Measurements from ENCODE around the gene ENAM. TPM values are rescaled to one million over a fixed set of nuclear protein-coding genes. Genes with fewer than 3 reads are reported as not detected.

Gene ENAM
- total RNA-seq, 1 experiment from 2014 or later = not detected

DNA sequence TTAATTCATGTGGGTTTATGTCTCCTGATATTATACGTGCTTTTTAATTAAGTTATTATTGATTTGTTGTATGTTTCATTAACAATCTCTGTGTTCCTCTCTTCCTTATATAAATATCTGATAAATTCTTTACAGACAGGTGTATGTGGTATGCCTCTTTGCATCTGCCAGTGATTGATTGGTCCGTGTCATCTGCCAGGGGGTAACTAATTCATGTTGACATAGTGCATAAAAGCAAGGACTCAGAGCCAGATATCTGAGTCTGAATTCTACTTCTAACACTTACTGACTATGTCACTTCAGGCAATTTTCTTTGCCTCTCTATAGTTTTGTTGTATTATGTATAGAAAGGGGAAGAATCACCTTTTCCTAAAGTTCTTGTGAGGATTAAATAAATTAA, 41.7 kb upstream of the ENAM start:
- POLR2A ChIA-PET = no interaction called here
- Mint-ChIP-seq H3K36me3 (ENCODE audit: insufficient read depth, unreplicated experiment) (no peaks in the 10 kb centered on the region), H3K4me1 (ENCODE audit: insufficient read depth, unreplicated experiment) (peaks cover 10% of the 10 kb centered on the region), H3K4me3 (ENCODE audit: unreplicated experiment) (no peak overlapping the region), H3K27ac (ENCODE audit: low read depth, unreplicated experiment) (peak overlapping the region; percentile 20), H3K9me3 (ENCODE audit: unreplicated experiment) (no peaks in the 10 kb centered on the region), H3K27me3 (ENCODE audit: insufficient read depth, unreplicated experiment) (no peaks in the 10 kb centered on the region)
- intact Hi-C loops (cut with micrococcal nuclease) = no loop called here
- no TSS peak for BruUV-seq (replicated peaks)
- CTCF ChIA-PET = no interaction called here
- TF ChIP-seq CTCF (IDR thresholded peaks at IDR 0.05; ENCODE audit: unreplicated experiment) = no peak
- DNase-seq (ENCODE audit: unreplicated experiment) = no peak

DNA sequence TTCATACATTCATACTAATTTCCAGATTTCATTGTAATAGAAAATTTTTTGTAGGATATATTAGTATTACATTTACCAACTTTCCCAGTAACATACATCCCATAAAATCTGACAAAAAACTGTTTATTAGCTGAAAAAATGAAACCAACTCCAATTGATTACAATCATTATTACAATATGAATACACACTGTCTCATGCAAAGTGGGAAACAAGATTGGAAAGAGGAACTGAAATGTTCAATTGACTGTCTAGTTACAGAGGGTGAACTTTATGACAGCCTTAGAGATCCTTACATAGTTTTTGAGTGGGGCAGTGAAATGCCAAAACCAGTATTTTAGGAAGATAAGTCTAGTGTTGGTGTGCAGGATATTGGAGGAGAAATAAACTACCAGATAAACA, 38.8 kb upstream of the ENAM start:
- ChIA-PET CTCF (interaction anchor here (0.5 to 0.8 kb wide), 3 partner anchors 14 to 85 kb away, joined by 3 to 5 read pairs (median 3); no protein-coding TSS in a partner anchor), POLR2A (interaction anchor here (0.5 to 1.5 kb wide), 2 partner anchors 12 to 48 kb away, joined by 3 to 4 read pairs; no protein-coding TSS in a partner anchor)
- Mint-ChIP-seq H3K27me3 (ENCODE audit: insufficient read depth, unreplicated experiment) (no peaks in the 10 kb centered on the region), H3K27ac (ENCODE audit: low read depth, unreplicated experiment) (no peak overlapping the region), H3K9me3 (ENCODE audit: unreplicated experiment) (no peaks in the 10 kb centered on the region), H3K4me1 (ENCODE audit: insufficient read depth, unreplicated experiment) (no peaks in the 10 kb centered on the region), H3K4me3 (ENCODE audit: unreplicated experiment) (no peak overlapping the region), H3K36me3 (ENCODE audit: insufficient read depth, unreplicated experiment) (no peaks in the 10 kb centered on the region)
- no TSS peak for BruUV-seq (replicated peaks)
- TF ChIP-seq CTCF (IDR thresholded peaks at IDR 0.05; ENCODE audit: unreplicated experiment) = no peak
- intact Hi-C loops (cut with micrococcal nuclease) = no loop called here
- no peak for DNase-seq (ENCODE audit: unreplicated experiment)

DNA sequence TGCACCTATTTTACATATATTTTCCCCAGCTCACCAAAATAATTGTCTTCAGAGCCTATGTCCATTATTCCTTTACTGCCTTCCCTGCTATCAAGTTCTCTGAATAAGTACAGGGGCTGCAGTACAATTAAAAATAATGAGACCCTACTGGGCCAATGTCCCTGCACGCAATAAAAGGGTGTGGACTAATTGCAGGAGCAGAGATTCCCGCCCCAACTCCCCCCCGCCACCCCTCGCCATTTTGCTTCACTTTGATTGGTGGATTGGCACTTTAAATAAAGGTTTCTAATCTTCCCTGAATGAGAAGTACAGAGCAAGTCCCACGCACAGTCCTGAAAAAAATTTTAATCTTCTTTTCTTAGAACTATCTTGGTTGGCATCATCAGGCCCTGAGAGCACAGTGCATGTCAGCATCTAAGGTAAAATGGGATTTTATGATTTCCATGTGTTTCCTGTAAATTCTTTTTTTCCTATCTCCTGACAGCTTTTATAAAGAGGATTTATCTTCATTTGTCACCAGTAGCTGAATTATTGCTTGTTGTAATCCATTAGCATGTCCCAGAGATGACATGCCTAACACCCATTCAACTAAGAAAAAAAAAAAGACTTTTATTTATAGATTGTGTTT, 36.5 kb upstream of the ENAM start, which contains the start of gene AMBN:
TSS of gene AMBN (plus strand) at position 302 of the 628 bp plus-strand sequence. CDS start at position 405, 103 bp downstream.
- H3K9me3 Mint-ChIP-seq (ENCODE audit: unreplicated experiment) = no peaks in the 10 kb centered on the region
- no peak within 1 kb of the TSS for H3K4me3 Mint-ChIP-seq (ENCODE audit: unreplicated experiment)
- H3K36me3 Mint-ChIP-seq (ENCODE audit: insufficient read depth, unreplicated experiment) = no peaks in the 10 kb centered on the region
- ChIA-PET CTCF (interaction anchor here (0.7 to 1.0 kb wide), 2 partner anchors 56 to 79 kb away, joined by 3 read pairs; no protein-coding TSS in a partner anchor), POLR2A (interaction anchor here (0.5 kb wide), 1 partner anchor 1481 kb away, joined by 3 read pairs; no protein-coding TSS in a partner anchor)
- no peak for TF ChIP-seq CTCF (IDR thresholded peaks at IDR 0.05; ENCODE audit: unreplicated experiment)
- H3K27me3 Mint-ChIP-seq (ENCODE audit: insufficient read depth, unreplicated experiment) = no peaks in the 10 kb centered on the region
- no peak within 1 kb of the TSS for H3K27ac Mint-ChIP-seq (ENCODE audit: low read depth, unreplicated experiment)
- no peak for DNase-seq (ENCODE audit: unreplicated experiment)
- intact Hi-C loops (cut with micrococcal nuclease) = no loop called here
- H3K4me1 Mint-ChIP-seq (ENCODE audit: insufficient read depth, unreplicated experiment) = no peaks in the 10 kb centered on the region
- BruUV-seq (replicated peaks) = no TSS peak

GRCh38 chr4:70594196-70594595, 34.3 kb upstream of the ENAM start:
- no TSS peak for BruUV-seq (replicated peaks)
- ChIA-PET POLR2A (interaction anchor here (0.9 kb wide), 1 partner anchor 381 kb away, joined by 3 read pairs; no protein-coding TSS in a partner anchor), CTCF (interaction anchor here (0.5 to 0.6 kb wide), 2 partner anchors 33 to 542 kb away, joined by 3 read pairs; no protein-coding TSS in a partner anchor)
- Mint-ChIP-seq H3K27ac (ENCODE audit: low read depth, unreplicated experiment) (no peak overlapping the region), H3K4me1 (ENCODE audit: insufficient read depth, unreplicated experiment) (no peaks in the 10 kb centered on the region), H3K4me3 (ENCODE audit: unreplicated experiment) (no peak overlapping the region), H3K36me3 (ENCODE audit: insufficient read depth, unreplicated experiment) (no peaks in the 10 kb centered on the region), H3K9me3 (ENCODE audit: unreplicated experiment) (no peaks in the 10 kb centered on the region), H3K27me3 (ENCODE audit: insufficient read depth, unreplicated experiment) (no peaks in the 10 kb centered on the region)
- DNase-seq (ENCODE audit: unreplicated experiment) = no peak
- intact Hi-C loops (cut with micrococcal nuclease) = no loop called here
- TF ChIP-seq CTCF (IDR thresholded peaks at IDR 0.05; ENCODE audit: unreplicated experiment) = no peak

Measured in MCF 10A (cell line).